Mucosa of rectum (tissue), 2 donors: ENCODE results near the gene GSTA4.

ENCODE experiments used
- H3K27ac ChIP-seq, 2 donors: one replicate each; pipeline ENCODE4 v1.7.0; 2013; ENCODE audit warnings: inconsistent platforms in 2 of 2, low read depth in 2 of 2, low read length in 2 of 2
- H3K27me3 ChIP-seq, 2 donors: one replicate each; pipeline ENCODE4 v1.7.0; 2013; ENCODE audit warnings: low read length in 2 of 2; ENCODE audit not compliant: control insufficient read depth in 2 of 2, insufficient read depth in 2 of 2
- H3K36me3 ChIP-seq, 2 donors: one replicate each; pipeline ENCODE4 v1.7.0; 2013; ENCODE audit warnings: low read length in 2 of 2; ENCODE audit not compliant: control insufficient read depth in 2 of 2, insufficient read depth in 2 of 2
- H3K4me1 ChIP-seq, 2 donors: one replicate each; pipeline ENCODE4 v1.7.0; 2013; ENCODE audit warnings: low read length in 2 of 2, mild to moderate bottlenecking in 1 of 2; ENCODE audit not compliant: control insufficient read depth in 2 of 2, insufficient read depth in 2 of 2
- H3K4me3 ChIP-seq, 2 donors: one replicate each; pipeline ENCODE4 v1.7.0; 2013; ENCODE audit warnings: low read length in 2 of 2
- H3K9ac ChIP-seq, 2 donors: one replicate each; pipeline ENCODE4 v1.7.0; 2013; ENCODE audit warnings: low read length in 2 of 2, low read depth in 1 of 2, mild to moderate bottlenecking in 1 of 2
- H3K9me3 ChIP-seq, 2 donors: one replicate each; pipeline ENCODE4 v1.7.0; 2013; ENCODE audit warnings: low read length in 2 of 2; ENCODE audit not compliant: control insufficient read depth in 2 of 2
- donor health status: healthy.
- donor health status: Normal muscosa, but diverticular disease.

GSTA4 gene

DNA sequence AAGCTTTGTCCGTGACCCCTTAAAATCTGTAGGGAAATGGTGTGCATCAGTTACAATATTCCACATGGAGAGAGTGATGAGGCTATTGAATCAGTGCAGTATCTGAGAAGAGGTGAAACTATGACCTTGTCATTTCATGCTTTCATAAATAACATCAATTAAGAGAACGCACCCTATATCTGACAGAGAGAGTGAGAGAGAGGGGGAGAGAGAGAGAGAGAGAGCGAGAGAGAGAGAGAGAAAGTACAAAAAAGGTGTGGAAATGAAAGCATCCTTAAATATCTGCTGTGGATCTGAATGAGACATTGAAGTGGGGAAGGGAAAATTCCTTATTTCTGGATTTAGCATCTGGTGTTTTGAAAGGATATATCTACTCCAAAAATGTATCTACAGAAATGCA is 12.4 kb downstream of the GSTA4 start:
- Histone ChIP-seq H3K27me3 (no peaks in the 10 kb centered on the region), H3K9ac (no peak overlapping the region), H3K4me1 (no peaks in the 10 kb centered on the region), H3K27ac (no peak overlapping the region), H3K36me3 (no peaks in the 10 kb centered on the region), H3K9me3 (no peaks in the 10 kb centered on the region), H3K4me3 (no peak overlapping the region)

DNA sequence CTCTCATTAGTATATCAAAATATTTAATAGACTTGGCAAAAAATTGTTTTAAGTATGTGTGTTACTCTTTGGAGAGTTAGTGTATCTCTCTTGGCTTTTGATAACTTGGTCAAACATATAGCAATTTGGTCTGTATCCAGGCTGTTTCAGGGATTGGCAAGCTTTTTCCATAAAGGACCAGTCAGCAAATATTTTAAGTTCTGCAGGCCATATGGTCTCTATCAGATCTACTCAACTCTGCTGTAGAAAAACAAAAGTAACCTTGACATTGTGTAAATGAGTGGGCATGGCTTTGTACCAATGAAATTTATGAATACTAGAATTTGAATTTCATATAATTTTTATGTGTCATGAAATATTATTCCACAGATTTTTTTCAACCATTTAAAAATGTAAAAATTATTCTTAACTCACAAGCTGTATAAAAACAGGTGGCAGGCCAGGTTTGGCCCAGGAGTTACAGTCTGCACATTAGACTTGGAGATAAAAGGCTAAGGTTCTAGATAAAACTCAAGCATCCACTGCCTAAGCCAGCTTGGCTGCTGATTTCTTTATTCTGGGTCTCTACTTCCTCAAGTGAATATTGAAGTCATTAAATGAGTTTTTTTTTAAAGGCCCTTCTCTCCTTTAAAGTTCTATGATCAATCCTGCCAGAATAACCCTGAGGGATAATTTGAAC is 13.7 kb downstream of the GSTA4 start:
- Histone ChIP-seq H3K36me3 (no peaks in the 10 kb centered on the region), H3K27me3 (no peaks in the 10 kb centered on the region), H3K4me1 (no peaks in the 10 kb centered on the region), H3K9me3 (no peaks in the 10 kb centered on the region), H3K27ac (no peak overlapping the region), H3K4me3 (no peak overlapping the region), H3K9ac (no peak overlapping the region)

GRCh38 chr6:52976591-52977035 is 18.5 kb downstream of the GSTA4 start:
- H3K9me3 ChIP-seq = no peaks in the 10 kb centered on the region
- no peak overlapping the region for H3K9ac ChIP-seq
- H3K4me1 ChIP-seq = no peaks in the 10 kb centered on the region
- H3K36me3 ChIP-seq = no peaks in the 10 kb centered on the region
- no peak overlapping the region for H3K4me3 ChIP-seq
- no peak overlapping the region for H3K27ac ChIP-seq
- H3K27me3 ChIP-seq = no peaks in the 10 kb centered on the region

- Histone ChIP-seq H3K27ac (no peak overlapping the region), H3K4me3 (no peak overlapping the region), H3K9me3 (no peaks in the 10 kb centered on the region), H3K9ac (no peak overlapping the region), H3K36me3 (no peaks in the 10 kb centered on the region), H3K27me3 (no peaks in the 10 kb centered on the region), H3K4me1 (no peaks in the 10 kb centered on the region)
Measured at GRCh38 chr6:52976149-52976548, 18.9 kb downstream of the GSTA4 start.

- Histone ChIP-seq H3K36me3 (no peaks in the 10 kb centered on the region), H3K27ac (no peak overlapping the region), H3K27me3 (no peaks in the 10 kb centered on the region), H3K4me1 (no peaks in the 10 kb centered on the region), H3K9me3 (no peaks in the 10 kb centered on the region), H3K9ac (no peak overlapping the region), H3K4me3 (no peak overlapping the region)
Measured at GRCh38 chr6:52975580-52975979, 19.5 kb downstream of the GSTA4 start.

DNA sequence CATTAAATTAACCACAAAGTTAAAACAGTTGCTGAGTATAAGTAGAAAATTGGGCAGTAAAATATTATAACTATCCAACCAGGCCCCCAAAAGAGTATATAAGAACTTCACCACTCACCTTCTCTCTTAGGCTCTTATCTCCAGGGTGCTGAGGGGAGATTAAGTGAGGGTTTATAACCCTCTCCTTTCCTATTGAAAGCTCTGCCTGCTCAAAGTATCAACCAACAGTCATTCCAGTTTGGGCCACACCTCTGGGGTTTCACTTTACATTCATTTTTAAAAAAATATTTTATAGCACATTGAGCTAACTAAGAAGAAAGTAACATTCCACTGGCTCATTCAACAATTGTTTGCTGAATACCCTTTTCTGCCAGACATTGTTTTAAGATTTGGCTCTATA is 22.1 kb downstream of the GSTA4 start:
- Histone ChIP-seq H3K9me3 (no peaks in the 10 kb centered on the region), H3K27ac (no peak overlapping the region), H3K27me3 (no peaks in the 10 kb centered on the region), H3K4me3 (no peak overlapping the region), H3K36me3 (no peaks in the 10 kb centered on the region), H3K4me1 (no peaks in the 10 kb centered on the region), H3K9ac (no peak overlapping the region)

GRCh38 chr6:52969359-52969758 is 25.7 kb downstream of the GSTA4 start:
- no peaks in the 10 kb centered on the region for H3K4me1 ChIP-seq
- no peak overlapping the region for H3K4me3 ChIP-seq
- H3K36me3 ChIP-seq = no peaks in the 10 kb centered on the region
- H3K27me3 ChIP-seq = no peaks in the 10 kb centered on the region
- H3K9me3 ChIP-seq = no peaks in the 10 kb centered on the region
- no peak overlapping the region for H3K27ac ChIP-seq
- no peak overlapping the region for H3K9ac ChIP-seq

DNA sequence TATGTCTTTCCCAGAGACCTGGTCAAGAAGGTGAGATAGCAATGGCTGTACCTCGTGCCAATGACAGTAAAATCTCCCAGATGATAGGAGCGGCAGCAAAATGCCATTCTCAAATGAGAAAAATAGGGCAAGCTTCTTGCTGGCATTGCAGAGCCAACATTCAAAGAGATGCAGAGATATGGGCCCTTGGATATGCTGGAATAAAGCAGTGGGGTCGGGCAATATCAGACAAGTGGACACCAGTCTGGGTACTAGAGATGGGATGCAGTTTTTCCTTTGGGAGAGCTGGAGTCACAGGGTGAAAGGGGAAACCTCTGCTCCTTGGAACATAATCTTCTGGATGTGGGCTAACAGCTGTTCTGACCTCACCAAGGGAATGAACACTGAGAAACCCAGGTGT is 29.0 kb downstream of the GSTA4 start:
- Histone ChIP-seq H3K36me3 (no peaks in the 10 kb centered on the region), H3K4me3 (no peak overlapping the region), H3K9me3 (no peaks in the 10 kb centered on the region), H3K9ac (no peak overlapping the region), H3K27me3 (no peaks in the 10 kb centered on the region), H3K4me1 (no peaks in the 10 kb centered on the region), H3K27ac (no peak overlapping the region)

DNA sequence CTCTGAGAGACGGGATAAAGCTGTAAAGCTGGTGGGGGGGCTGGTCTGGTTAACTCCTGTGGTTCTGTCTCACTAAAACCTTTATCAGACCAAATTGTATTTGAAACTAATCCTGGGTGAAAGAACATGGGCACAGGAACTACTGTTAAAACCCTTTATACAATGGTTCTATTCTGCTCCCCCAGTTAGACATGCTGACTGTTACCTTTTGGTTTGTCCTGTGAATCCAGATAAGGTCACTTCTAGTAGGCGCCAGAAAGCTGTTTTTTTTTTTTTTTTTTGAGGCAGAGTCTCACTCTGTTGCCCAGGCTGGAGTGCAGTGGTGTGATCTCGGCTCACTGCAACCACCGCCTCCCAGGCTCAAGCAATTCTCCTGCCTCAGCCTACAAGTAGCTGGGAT is 29.7 kb downstream of the GSTA4 start:
- H3K36me3 ChIP-seq = no peaks in the 10 kb centered on the region
- H3K27me3 ChIP-seq = no peaks in the 10 kb centered on the region
- no peaks in the 10 kb centered on the region for H3K9me3 ChIP-seq
- H3K27ac ChIP-seq = no peak overlapping the region
- H3K4me3 ChIP-seq = no peak overlapping the region
- no peaks in the 10 kb centered on the region for H3K4me1 ChIP-seq
- no peak overlapping the region for H3K9ac ChIP-seq

DNA sequence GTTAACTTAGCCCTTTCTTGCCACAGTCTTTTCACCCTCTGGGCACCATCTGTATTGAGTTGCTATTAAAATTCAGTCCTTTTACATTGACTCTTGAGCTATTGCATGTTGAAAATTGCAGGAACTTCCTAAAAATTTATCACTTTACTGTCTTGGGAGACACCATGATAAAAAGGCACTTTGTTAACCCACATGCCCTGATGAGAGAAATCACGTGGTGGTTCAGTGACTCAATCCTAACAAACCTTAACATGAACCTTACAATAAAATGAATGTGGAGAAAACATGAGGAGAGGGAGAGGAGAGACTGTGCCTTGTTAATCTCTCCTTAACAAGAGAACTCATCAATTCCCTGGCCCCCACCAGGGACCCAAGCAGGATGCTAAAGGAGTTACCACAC is 30.8 kb downstream of the GSTA4 start:
- no peaks in the 10 kb centered on the region for H3K36me3 ChIP-seq
- H3K9me3 ChIP-seq = no peaks in the 10 kb centered on the region
- no peak overlapping the region for H3K27ac ChIP-seq
- H3K4me1 ChIP-seq = no peaks in the 10 kb centered on the region
- no peaks in the 10 kb centered on the region for H3K27me3 ChIP-seq
- no peak overlapping the region for H3K4me3 ChIP-seq
- no peak overlapping the region for H3K9ac ChIP-seq

GRCh38 chr6:52962701-52963100 is 32.4 kb downstream of the GSTA4 start:
- Histone ChIP-seq H3K4me3 (no peak overlapping the region), H3K4me1 (no peaks in the 10 kb centered on the region), H3K27me3 (no peaks in the 10 kb centered on the region), H3K27ac (no peak overlapping the region), H3K9ac (no peak overlapping the region), H3K36me3 (no peaks in the 10 kb centered on the region), H3K9me3 (no peaks in the 10 kb centered on the region)
